ENCODE measurements around the gene PPM1H.

The PPM1H gene

GRCh38 chr12:62915204-62915529 is 19.8 kb downstream of the PPM1H start:
- TF ChIP-seq, protein P1, sequence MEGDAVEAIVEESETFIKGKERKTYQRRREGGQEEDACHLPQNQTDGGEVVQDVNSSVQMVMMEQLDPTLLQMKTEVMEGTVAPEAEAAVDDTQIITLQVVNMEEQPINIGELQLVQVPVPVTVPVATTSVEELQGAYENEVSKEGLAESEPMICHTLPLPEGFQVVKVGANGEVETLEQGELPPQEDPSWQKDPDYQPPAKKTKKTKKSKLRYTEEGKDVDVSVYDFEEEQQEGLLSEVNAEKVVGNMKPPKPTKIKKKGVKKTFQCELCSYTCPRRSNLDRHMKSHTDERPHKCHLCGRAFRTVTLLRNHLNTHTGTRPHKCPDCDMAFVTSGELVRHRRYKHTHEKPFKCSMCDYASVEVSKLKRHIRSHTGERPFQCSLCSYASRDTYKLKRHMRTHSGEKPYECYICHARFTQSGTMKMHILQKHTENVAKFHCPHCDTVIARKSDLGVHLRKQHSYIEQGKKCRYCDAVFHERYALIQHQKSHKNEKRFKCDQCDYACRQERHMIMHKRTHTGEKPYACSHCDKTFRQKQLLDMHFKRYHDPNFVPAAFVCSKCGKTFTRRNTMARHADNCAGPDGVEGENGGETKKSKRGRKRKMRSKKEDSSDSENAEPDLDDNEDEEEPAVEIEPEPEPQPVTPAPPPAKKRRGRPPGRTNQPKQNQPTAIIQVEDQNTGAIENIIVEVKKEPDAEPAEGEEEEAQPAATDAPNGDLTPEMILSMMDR (IDR thresholded peaks at IDR 0.05; ENCODE audit: low read depth, low read length) = no peak
- no peaks in the 10 kb centered on the region for H3K9me3 ChIP-seq (ENCODE audit: severe bottlenecking)
- no peaks in the 10 kb centered on the region for H3K27me3 ChIP-seq (ENCODE audit: insufficient read depth, low read depth, severe bottlenecking)
- H3K36me3 ChIP-seq = peaks cover 6% of the 10 kb centered on the region
- DNase-seq = no peak
- no peak overlapping the region for H3K27ac ChIP-seq
- no peak overlapping the region for H3K4me3 ChIP-seq (ENCODE audit: low read depth, low read length)

GRCh38 chr12:62914443-62915203 is 20.3 kb downstream of the PPM1H start:
- no peak for DNase-seq
- Histone ChIP-seq H3K4me3 (ENCODE audit: low read depth, low read length) (no peak overlapping the region), H3K27me3 (ENCODE audit: insufficient read depth, low read depth, severe bottlenecking) (no peaks in the 10 kb centered on the region), H3K36me3 (peaks cover 6% of the 10 kb centered on the region), H3K9me3 (ENCODE audit: severe bottlenecking) (no peaks in the 10 kb centered on the region), H3K27ac (peak overlapping the region; percentile 83; the same call in 1 of the 2 replicates)
- TF ChIP-seq, protein P1 (IDR thresholded peaks at IDR 0.05; ENCODE audit: low read depth, low read length) = no peak

DNA sequence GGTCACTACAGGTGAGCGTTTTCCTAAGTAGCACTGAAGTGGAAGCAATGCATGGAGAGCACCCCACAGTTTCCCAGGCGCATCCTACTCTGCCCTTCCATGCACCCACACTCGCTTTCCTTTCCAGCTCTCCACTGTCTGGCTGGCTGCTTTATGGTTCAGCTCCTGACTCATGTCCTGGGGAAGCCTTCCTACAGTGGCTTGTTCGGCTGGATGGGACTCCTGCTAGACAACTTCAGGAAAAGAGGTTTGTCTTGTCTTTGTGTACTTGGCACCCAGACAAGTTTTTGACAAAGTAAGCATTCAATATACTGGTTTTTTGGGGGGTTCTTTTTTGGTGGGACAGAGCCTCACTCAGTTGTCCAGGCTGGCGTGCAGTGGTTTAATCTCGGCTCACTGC is 21.6 kb downstream of the PPM1H start:
- TF ChIP-seq, protein P1 (IDR thresholded peaks at IDR 0.05; ENCODE audit: low read depth, low read length) = no peak
- no peaks in the 10 kb centered on the region for H3K27me3 ChIP-seq (ENCODE audit: insufficient read depth, low read depth, severe bottlenecking)
- H3K27ac ChIP-seq = peak overlapping the region; percentile 83
- no peak for DNase-seq
- peaks cover 6% of the 10 kb centered on the region for H3K36me3 ChIP-seq
- H3K4me3 ChIP-seq (ENCODE audit: low read depth, low read length) = no peak overlapping the region
- no peaks in the 10 kb centered on the region for H3K9me3 ChIP-seq (ENCODE audit: severe bottlenecking)

DNA sequence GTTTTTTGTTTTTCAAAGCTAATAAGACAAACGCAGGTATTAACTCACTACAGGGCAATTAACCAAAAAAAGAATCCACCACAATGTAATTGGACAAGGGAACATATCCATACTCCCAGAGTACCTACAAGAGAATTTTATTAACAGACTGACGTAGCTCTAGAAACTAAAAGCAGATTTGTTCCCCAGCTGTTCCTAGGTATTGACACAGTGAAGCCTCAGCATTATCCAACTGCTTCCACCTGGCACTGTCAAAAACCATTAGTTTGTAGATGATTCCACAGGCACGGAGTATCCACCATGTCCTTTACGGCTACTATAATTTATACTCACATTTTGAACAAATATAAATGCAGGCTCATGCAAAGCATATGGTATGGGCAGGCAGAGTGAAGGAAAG is 22.3 kb downstream of the PPM1H start:
- peak; percentile 37 for DNase-seq
- H3K9me3 ChIP-seq (ENCODE audit: severe bottlenecking) = no peaks in the 10 kb centered on the region
- H3K27ac ChIP-seq = peak overlapping the region; percentile 83
- TF ChIP-seq, protein P1 (IDR thresholded peaks at IDR 0.05; ENCODE audit: low read depth, low read length) = no peak
- H3K36me3 ChIP-seq = peaks cover 6% of the 10 kb centered on the region
- no peak overlapping the region for H3K4me3 ChIP-seq (ENCODE audit: low read depth, low read length)
- no peaks in the 10 kb centered on the region for H3K27me3 ChIP-seq (ENCODE audit: insufficient read depth, low read depth, severe bottlenecking)

GRCh38 chr12:62911286-62911685 is 23.7 kb downstream of the PPM1H start:
- Histone ChIP-seq H3K27ac (peak overlapping the region; percentile 83), H3K9me3 (ENCODE audit: severe bottlenecking) (no peaks in the 10 kb centered on the region), H3K27me3 (ENCODE audit: insufficient read depth, low read depth, severe bottlenecking) (no peaks in the 10 kb centered on the region), H3K36me3 (peaks cover 6% of the 10 kb centered on the region), H3K4me3 (ENCODE audit: low read depth, low read length) (no peak overlapping the region)
- no peak for DNase-seq
- TF ChIP-seq, protein P1 (IDR thresholded peaks at IDR 0.05; ENCODE audit: low read depth, low read length) = no peak

Measured in WERI-Rb-1 (cell line).